SK-N-SH (cell line): ENCODE data around the gene RPS6KA2. TPM values are rescaled to one million over a fixed set of nuclear protein-coding genes. Genes with fewer than 3 reads are reported as not detected.

Source experiments
- CTCF ChIA-PET: fragments of 300-600, 350-600 bp; formaldehyde crosslinking; extraction: SDS; loops from one replicate; lab custom pipeline; 2021; lab: Yijun Ruan, JAX
- POLR2A ChIA-PET: fragments of 350-600 bp; sonication (Branson Sonifier 250); formaldehyde crosslinking; extraction: SDS; loops from one replicate; lab custom pipeline; 2020; ENCODE audit warnings: antibody characterized with exemption, inconsistent platforms; lab: Yijun Ruan, JAX
- DNase-seq: peaks from one replicate; pipeline ENCODE4 v3.0.0; 2012
- H2AFZ ChIP-seq: fragments of 200-600 bp; sonication (generic); 2 replicates; pipeline ENCODE4 v1.8.1; 2016; ENCODE audit warnings: antibody characterized with exemption, mild to moderate bottlenecking, low read depth
- H3F3A ChIP-seq: fragments of 200-600 bp; sonication (generic); replicated peaks from 2 replicates; pipeline ENCODE3; 2016; ENCODE audit warnings: antibody characterized with exemption, mild to moderate bottlenecking; ENCODE audit not compliant: insufficient read depth
- H3K27ac ChIP-seq, 2 experiments: fragments of 200-500 bp in 1 of 2; fragments of 200-600 bp in 1 of 2; sonication (Bioruptor generic) in 1 of 2; sonication (generic), shearing (Covaris generic) in 1 of 2; 2 replicates each; pipeline versions ENCODE4 v1.5.1 to v1.6.1; 2014 to 2016; ENCODE audit warnings: low read depth in 2 of 2, inconsistent platforms in 1 of 2, low read length in 1 of 2, mild to moderate bottlenecking in 1 of 2, mixed read lengths in 1 of 2
- H3K27me3 ChIP-seq: fragments of 200-600 bp; sonication (generic), shearing (Covaris generic); 2 replicates; pipeline ENCODE4 v1.6.1; 2016; ENCODE audit warnings: mixed run types; ENCODE audit not compliant: insufficient read depth
- H3K36me3 ChIP-seq, 2 experiments: fragments of 200-500 bp in 1 of 2; fragments of 200-600 bp in 1 of 2; sonication (Bioruptor generic) in 1 of 2; sonication (generic) in 1 of 2; replicated peaks in 1 of 2; 2 replicates each; pipeline versions ENCODE3 to v1.5.1; 2014 to 2016; ENCODE audit warnings: low read length in 1 of 2, mild to moderate bottlenecking in 1 of 2; ENCODE audit not compliant: insufficient read depth in 2 of 2, control insufficient read depth in 1 of 2
- H3K4me1 ChIP-seq, 2 experiments: fragments of 200-500 bp in 1 of 2; fragments of 200-600 bp in 1 of 2; sonication (Bioruptor generic) in 1 of 2; sonication (generic), shearing (Covaris generic) in 1 of 2; 2 replicates each; pipeline versions ENCODE4 v1.5.1 to v1.6.1; 2014 to 2016; ENCODE audit warnings: low read depth in 1 of 2, low read length in 1 of 2, mixed run types in 1 of 2; ENCODE audit not compliant: insufficient read depth in 2 of 2, control insufficient read depth in 1 of 2
- H3K4me2 ChIP-seq: fragments of 200-600 bp; sonication (generic), shearing (Covaris generic); 2 replicates; pipeline ENCODE4 v1.6.1; 2017; ENCODE audit warnings: mixed run types
- H3K4me3 ChIP-seq, 2 experiments: fragments of 200-500 bp in 1 of 2; fragments of 200-600 bp in 1 of 2; sonication (Bioruptor generic) in 1 of 2; sonication (generic), shearing (Covaris generic) in 1 of 2; 2 replicates each; pipeline versions ENCODE4 v1.5.1 to v1.8.1; 2014 to 2016; ENCODE audit warnings: low read depth in 2 of 2, inconsistent platforms in 1 of 2, low read length in 1 of 2, mild to moderate bottlenecking in 1 of 2, mixed read lengths in 1 of 2, moderate library complexity in 1 of 2
- H3K79me2 ChIP-seq: fragments of 200-600 bp; sonication (generic); 2 replicates; pipeline ENCODE4 v1.8.1; 2017; ENCODE audit warnings: mild to moderate bottlenecking; ENCODE audit not compliant: insufficient read depth
- H3K9ac ChIP-seq: fragments of 200-600 bp; sonication (generic); 2 replicates; pipeline ENCODE4 v1.6.1; 2017; ENCODE audit warnings: mixed run types
- H3K9me2 ChIP-seq: fragments of 200-600 bp; sonication (generic); 2 replicates; pipeline ENCODE4 v1.6.1; 2017; ENCODE audit warnings: mixed run types
- H3K9me3 ChIP-seq: fragments of 200-600 bp; sonication (generic); 2 replicates; pipeline ENCODE4 v1.6.1; 2017; ENCODE audit warnings: mixed run types, mild to moderate bottlenecking, moderate library complexity
- H4K20me1 ChIP-seq: fragments of 200-600 bp; sonication (generic); 2 replicates; pipeline ENCODE4 v1.6.1; 2017; ENCODE audit warnings: mild to moderate bottlenecking, mixed run types; ENCODE audit not compliant: insufficient read depth
- EP300 ChIP-seq, 2 experiments: IDR thresholded peaks; 2 replicates each; pipeline versions ENCODE4 v1.4.0 to v1.6.1; 2012; ENCODE audit warnings: borderline replicate concordance in 1 of 2, low read depth in 1 of 2, low read length in 1 of 2
- FOSL2 ChIP-seq: IDR thresholded peaks from 2 replicates; pipeline ENCODE4 v1.4.0; 2012; ENCODE audit warnings: low read depth, mild to moderate bottlenecking, moderate library complexity, borderline replicate concordance
- MXI1 ChIP-seq: IDR thresholded peaks from 2 replicates; pipeline ENCODE4 v1.6.1; 2012; ENCODE audit warnings: mild to moderate bottlenecking, low read depth, low read length, improper control_type of control experiment
- NRF1 ChIP-seq: IDR thresholded peaks from 2 replicates; pipeline ENCODE4 v1.6.1; 2012; ENCODE audit warnings: low read depth, mild to moderate bottlenecking, low read length
- PBX3 ChIP-seq: IDR thresholded peaks from 2 replicates; pipeline ENCODE4; 2012
- POLR2AphosphoS5 ChIP-seq: IDR thresholded peaks from 2 replicates; pipeline ENCODE4 v1.6.1; 2012; ENCODE audit warnings: low read depth, low read length
- RAD21 ChIP-seq: IDR thresholded peaks from 2 replicates; pipeline ENCODE4 v1.6.1; 2012; ENCODE audit warnings: mild to moderate bottlenecking, low read length
- REST ChIP-seq: IDR thresholded peaks from 2 replicates; pipeline ENCODE4 v1.6.1; 2012; ENCODE audit warnings: mild to moderate bottlenecking, low read depth, low read length, moderate library complexity
- RFX5 ChIP-seq: IDR thresholded peaks from 2 replicates; pipeline ENCODE4 v1.6.1; 2012; ENCODE audit warnings: mild to moderate bottlenecking, improper control_type of control experiment, low read length
- RXRA ChIP-seq: IDR thresholded peaks from 2 replicates; pipeline ENCODE4 v1.4.0; 2012; ENCODE audit warnings: low read depth, mild to moderate bottlenecking, borderline replicate concordance
- SIN3A ChIP-seq: IDR thresholded peaks from 2 replicates; pipeline ENCODE4 v1.6.1; 2012; ENCODE audit warnings: low read depth, mild to moderate bottlenecking, low read length, moderate library complexity, borderline replicate concordance
- SMC3 ChIP-seq: IDR thresholded peaks from 2 replicates; pipeline ENCODE4 v1.6.1; 2012; ENCODE audit warnings: low read depth, low read length, improper control_type of control experiment
- TAF1 ChIP-seq: IDR thresholded peaks from 2 replicates; pipeline ENCODE4 v1.6.1; 2012; ENCODE audit warnings: low read depth, mild to moderate bottlenecking, low read length, moderate library complexity, borderline replicate concordance
- TCF12 ChIP-seq: IDR thresholded peaks from 2 replicates; pipeline ENCODE4 v1.4.0; 2012
- TEAD4 ChIP-seq: IDR thresholded peaks from 2 replicates; pipeline ENCODE4 v1.4.0; 2012; ENCODE audit warnings: mild to moderate bottlenecking, borderline replicate concordance; ENCODE audit not compliant: insufficient read depth
- USF1 ChIP-seq: IDR thresholded peaks from 2 replicates; pipeline ENCODE4 v1.4.0; 2012; ENCODE audit warnings: low read depth, borderline replicate concordance
- WGBS: methylation state at CpG from one replicate; pipeline ENCODE4 v1.1.6; 2017; ENCODE audit warnings: low lambda C conversion rate; 5-methylcytosine and 5-hydroxymethylcytosine counted together
- polyA plus RNA-seq, 3 experiments: library from polyadenylated mRNA; depleted of rRNA; stranded (reverse); fragments of >200 nt; gene quantifications; 2 replicates each; pipeline ENCODE4 v1.2.3, GENCODE V29; 2012

RPS6KA2 gene
- polyA plus RNA-seq, 1 of the 3 experiments (the other 2 are of a cell fraction) = 59.5 TPM

- Histone ChIP-seq H4K20me1 (no peaks in the 10 kb centered on the region), H3K79me2 (no peaks in the 10 kb centered on the region), H3K27me3 (no peaks in the 10 kb centered on the region), H3K4me2 (peak overlapping the region; percentile 98), H3K9me2 (0 out of 2 replicates have a peak, but pooled peaks cover 3% of the 10 kb centered on the region), H3K36me3 (no peaks in the 10 kb centered on the region), H3K4me3 (peak overlapping the region; percentile 91 to 96), H2AFZ (peak overlapping the region; percentile 89), H3K9me3 (no peaks in the 10 kb centered on the region), H3K9ac (no peak overlapping the region; the same call in 1 of the 2 replicates), H3F3A (peaks cover 16% of the 10 kb centered on the region), H3K4me1 (peaks cover 0 to 2% of the 10 kb centered on the region in 2 experiments; a peak in 1 of 4 replicates), H3K27ac (peak overlapping the region in 1 of 2 experiments; percentile 58; a peak in 2 of 4 replicates)
- DNase-seq = no peak
- POLR2A ChIA-PET = no interaction called here
- CTCF ChIA-PET = interaction anchor here (0.6 to 5.1 kb wide), 37 partner anchors 9 to 224 kb away, joined by 3 to 32 read pairs (median 5); partner anchors contain the start of genes PRR18 and SFT2D1
- TF ChIP-seq TCF12 (no peak), FOSL2 (no peak), TEAD4 (no peak), REST (no peak), RXRA (no peak), SIN3A (no peak), PBX3 (no peak), RAD21 (no peak), USF1 (no peak), TAF1 (no peak), RFX5 (no peak), MXI1 (no peak), EP300 (IDR thresholded peaks at IDR 0.05; ENCODE audit: borderline replicate concordance in 1 of 2, low read depth in 1 of 2, low read length in 1 of 2) (no peak), NRF1 (no peak), POLR2AphosphoS5 (no peak), SMC3 (no peak)
- 20% methylated on average over 6 of the region's 6 CpGs for WGBS
Observed at GRCh38 chr6:166381381-166381732, 245.7 kb downstream of the RPS6KA2 start.
